Measurements from ENCODE around the gene HSH2D. TPM values are rescaled to one million over a fixed set of nuclear protein-coding genes. Genes with fewer than 3 reads are reported as not detected.

Gene HSH2D
- polyA plus RNA-seq, 4 donors: 0.46 to 1.1 (median 0.65) TPM

DNA sequence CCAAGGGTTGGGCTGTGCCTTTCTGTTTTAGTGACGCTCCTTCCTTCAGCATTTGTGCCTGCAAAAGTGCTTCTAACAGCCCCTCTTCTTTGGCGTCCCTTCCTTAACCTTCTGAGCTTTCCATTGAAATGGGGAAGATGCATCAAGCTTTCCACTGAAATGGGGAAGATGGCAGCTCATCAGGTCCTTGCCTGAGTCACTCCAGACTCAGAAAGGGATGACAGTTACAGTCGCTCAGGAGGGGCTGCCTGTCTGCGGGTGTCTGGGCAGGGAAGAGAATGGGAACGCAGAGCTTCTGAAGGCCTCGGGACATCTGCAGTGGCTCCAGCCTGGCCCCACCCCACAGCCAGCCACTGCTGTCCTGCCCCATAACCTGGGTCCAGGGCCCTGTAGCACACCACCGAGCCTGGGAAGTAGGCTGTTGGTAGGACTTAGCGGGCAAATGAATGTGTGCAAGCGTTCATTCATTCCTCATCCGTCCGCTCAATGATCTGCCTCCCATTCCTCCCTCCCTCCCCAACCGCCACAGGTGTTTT is 64.1 kb downstream of the HSH2D start:
- DNase-seq (ENCODE audit: low read depth in 4 of 4, low spot score in 3 of 4): no peak

Other genes with a start within 250 kb of the HSH2D start
- under 1 TPM in 3 of 4 donors, not detected in 1; 0.24 to 0.32 (median 0.27) TPM for gene CYP4F2, start 245.6 kb upstream of the HSH2D start, polyA plus RNA-seq (ENCODE audit: insufficient read length in 4 of 4)
- gene CYP4F11, start 209.2 kb upstream of the HSH2D start, polyA plus RNA-seq (ENCODE audit: insufficient read length in 4 of 4): 1 to 10 TPM in 1 of 4 donors, not detected in 3; 1.1 TPM
- not detected for gene OR10H4, start 194.7 kb upstream of the HSH2D start, polyA plus RNA-seq (ENCODE audit: insufficient read length in 4 of 4)
- 100 to 1,000 TPM; 493 to 783 (median 619) TPM for gene TPM4, start 67.2 kb upstream of the HSH2D start, polyA plus RNA-seq (ENCODE audit: insufficient read length in 4 of 4)
- gene RAB8A, start 31.8 kb upstream of the HSH2D start, polyA plus RNA-seq (ENCODE audit: insufficient read length in 4 of 4): 10 to 100 TPM; 65.8 to 97.4 (median 83.9) TPM
- not detected for gene CIB3, start 29.8 kb downstream of the HSH2D start, polyA plus RNA-seq (ENCODE audit: insufficient read length in 4 of 4)
- 100 to 1,000 TPM in 3 of 4 donors, 10 to 100 TPM in 1; 96.5 to 118 (median 112) TPM for gene FAM32A, start 41.7 kb downstream of the HSH2D start, polyA plus RNA-seq (ENCODE audit: insufficient read length in 4 of 4)
- gene AP1M1, start 54.2 kb downstream of the HSH2D start, polyA plus RNA-seq (ENCODE audit: insufficient read length in 4 of 4): 10 to 100 TPM; 52.6 to 62.6 (median 55.3) TPM
- 100 to 1,000 TPM in 1 of 4 donors, 10 to 100 TPM in 3; 15.9 to 254 (median 27.3) TPM for gene KLF2, start 181.1 kb downstream of the HSH2D start, polyA plus RNA-seq (ENCODE audit: insufficient read length in 4 of 4)